GM19023 (cell line): ENCODE measurements around the gene SSX2IP.
"Not testable (repeated sequence)": the region's sequence is repeated elsewhere in the genome, so short reads cannot be mapped to it uniquely, and the experiment has no call there.

ENCODE experiments used
- ATAC-seq: cut with Tn5 transposase; IDR thresholded peaks from one replicate; pipeline ENCODE4 v1.9.1; 2021; ENCODE audit warnings: mild to moderate bottlenecking, moderate library complexity; ENCODE audit not compliant: unreplicated experiment

SSX2IP gene, protein sequence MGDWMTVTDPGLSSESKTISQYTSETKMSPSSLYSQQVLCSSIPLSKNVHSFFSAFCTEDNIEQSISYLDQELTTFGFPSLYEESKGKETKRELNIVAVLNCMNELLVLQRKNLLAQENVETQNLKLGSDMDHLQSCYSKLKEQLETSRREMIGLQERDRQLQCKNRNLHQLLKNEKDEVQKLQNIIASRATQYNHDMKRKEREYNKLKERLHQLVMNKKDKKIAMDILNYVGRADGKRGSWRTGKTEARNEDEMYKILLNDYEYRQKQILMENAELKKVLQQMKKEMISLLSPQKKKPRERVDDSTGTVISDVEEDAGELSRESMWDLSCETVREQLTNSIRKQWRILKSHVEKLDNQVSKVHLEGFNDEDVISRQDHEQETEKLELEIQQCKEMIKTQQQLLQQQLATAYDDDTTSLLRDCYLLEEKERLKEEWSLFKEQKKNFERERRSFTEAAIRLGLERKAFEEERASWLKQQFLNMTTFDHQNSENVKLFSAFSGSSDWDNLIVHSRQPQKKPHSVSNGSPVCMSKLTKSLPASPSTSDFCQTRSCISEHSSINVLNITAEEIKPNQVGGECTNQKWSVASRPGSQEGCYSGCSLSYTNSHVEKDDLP

DNA sequence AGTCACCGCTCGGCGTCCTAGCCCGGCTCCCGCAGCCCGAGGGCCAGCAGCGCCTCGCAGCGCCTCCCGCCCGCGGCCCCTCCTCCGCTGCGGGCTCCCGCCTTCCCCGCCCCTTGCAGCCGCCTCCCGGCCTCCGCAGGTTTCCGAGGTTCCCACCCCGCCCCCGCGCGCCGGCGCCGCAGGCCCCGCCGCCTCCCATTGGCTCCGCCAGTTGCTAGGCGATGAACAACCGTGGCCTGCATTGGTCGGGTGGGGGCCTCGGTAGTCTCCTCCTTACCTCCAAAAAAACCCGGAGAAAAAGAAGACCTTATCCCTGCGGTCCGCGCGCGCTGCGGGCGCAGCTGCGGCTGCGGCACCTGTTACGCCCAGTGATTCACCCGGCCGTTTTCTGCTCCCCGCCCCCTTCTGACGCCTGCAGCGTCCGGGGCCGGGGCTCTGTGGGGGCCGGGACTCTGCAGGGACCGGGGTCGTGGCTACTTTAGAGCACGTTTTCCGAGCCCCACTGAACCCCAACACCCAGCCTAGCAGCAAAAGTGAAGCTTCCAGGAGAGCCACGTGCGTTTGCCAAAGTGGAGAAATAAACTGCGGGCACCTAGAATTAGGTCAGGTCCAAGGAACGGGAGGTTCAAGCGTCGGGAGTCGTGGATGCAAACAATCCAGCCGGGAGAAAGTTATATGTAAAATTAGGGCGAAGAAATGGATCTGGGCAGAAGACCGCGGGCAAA, at the start of gene SSX2IP:
Gene SSX2IP (minus strand): TSS at position 65 of the 725 bp plus-strand sequence. CDS start 19,242 bp downstream, outside the sequence.
- peak; percentile 90 for ATAC-seq

DNA sequence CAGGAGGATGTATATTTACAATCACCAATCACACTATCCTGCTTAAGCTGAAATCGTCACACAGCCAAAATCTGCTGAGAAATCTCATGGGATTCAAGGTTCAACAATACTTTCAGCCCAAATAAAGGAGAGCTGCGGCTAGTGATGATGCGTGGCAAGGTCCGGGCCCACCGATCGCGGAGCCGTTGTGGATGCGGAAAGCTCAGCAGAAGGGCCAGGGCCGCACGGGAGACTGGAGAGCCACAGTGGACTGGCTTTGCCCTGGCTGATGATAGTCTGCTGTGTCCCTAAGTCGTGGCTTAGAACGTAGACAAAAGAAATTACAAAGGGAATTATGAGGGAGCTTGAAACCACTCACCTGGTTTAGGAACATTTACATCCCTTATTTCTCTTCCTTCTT, 48.0 kb upstream of the SSX2IP start:
- no peak for ATAC-seq

DNA sequence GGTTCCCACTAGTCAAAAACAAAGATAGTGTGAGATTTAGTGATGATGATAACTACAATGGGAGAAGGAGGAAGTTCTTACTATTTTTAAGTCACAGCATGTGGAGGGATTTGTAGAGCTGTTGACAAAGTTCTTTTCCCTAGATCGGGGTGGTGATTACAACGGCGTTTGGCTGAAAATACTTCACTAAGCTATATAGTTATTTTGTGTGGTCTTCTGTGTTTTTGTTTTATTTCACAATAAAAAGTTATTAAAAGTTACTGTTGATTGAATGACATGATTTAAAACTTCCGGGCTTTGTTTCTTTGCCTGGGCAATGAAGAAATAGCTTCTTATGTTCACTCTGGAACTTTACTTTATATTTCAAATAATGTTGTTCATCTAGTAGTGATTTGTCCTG, 47.3 kb upstream of the SSX2IP start:
- ATAC-seq = no peak

DNA sequence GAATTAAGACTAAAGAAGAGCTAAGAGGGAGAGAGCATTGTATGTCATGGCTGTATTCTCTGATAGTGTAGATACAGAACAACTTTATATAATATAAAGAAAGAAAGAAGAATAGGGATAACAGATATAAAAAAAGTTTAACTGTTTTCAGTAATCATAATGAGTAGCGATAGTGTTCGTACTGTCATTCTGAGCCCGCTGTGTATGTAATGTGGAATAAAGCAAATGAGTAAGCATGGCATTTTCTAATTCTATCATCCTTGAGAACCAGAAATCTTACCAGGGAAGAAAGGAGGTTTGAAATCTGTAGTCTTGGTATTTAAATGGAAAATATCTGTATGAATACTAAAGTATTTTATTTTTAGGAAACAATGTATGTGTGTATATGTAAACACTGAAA, 46.7 kb upstream of the SSX2IP start:
- ATAC-seq = no peak

DNA sequence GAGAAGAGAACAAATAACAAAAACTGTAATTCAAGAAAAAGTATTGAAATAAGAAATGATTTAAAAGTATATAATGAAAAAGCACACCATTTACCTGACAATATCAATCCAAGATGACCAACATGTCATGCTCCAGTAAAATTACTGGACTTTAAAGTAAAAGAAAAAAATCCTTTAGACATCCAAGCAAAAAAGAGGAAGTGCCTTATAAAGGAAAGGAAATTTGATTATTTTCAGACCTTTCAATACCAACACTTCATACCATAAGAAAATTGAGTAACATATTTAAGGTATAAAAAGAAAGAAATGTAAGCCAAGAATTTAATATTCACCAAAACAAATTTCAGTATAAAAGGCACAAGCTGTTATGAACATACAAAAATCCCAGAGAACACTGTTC, 46.2 kb upstream of the SSX2IP start:
- no peak for ATAC-seq

DNA sequence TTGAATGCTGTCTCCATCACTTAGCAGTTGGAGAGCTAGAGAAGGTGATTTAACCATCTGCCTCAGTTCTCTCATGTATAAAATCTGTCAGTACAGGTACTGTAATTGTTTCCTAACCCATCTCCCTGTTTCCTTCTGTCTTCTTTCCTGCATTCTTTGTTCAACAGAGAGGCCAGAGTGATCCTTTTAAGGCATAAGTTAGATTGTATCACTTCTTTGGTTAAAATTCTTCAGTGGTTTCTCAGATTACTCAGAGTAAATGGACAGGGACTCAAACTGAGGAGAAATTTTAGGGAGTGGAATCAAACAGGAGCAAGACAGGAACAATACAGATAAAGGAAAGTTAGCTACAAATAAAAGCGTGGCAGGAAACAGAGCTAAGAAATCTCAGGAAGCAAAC, 45.2 kb upstream of the SSX2IP start:
- no peak for ATAC-seq

DNA sequence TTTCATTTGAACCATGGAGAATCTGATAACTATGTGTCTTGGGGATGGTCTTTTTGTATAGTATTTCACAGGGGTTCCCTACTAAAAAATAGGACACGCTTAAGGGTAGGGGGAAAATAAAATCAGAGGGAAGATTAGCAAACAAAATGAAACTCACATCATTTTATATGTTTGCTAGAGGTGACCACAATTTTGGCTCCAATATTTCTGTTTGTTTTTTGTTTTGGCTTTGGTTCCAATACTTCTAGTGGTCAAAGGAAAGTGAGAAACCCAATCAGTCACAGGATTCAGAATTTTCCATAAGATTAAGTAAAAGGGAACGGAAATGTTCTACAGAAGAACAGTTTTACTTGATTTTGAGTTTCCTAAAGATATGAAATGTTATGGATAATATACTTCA, 42.3 kb upstream of the SSX2IP start:
- no peak for ATAC-seq

DNA sequence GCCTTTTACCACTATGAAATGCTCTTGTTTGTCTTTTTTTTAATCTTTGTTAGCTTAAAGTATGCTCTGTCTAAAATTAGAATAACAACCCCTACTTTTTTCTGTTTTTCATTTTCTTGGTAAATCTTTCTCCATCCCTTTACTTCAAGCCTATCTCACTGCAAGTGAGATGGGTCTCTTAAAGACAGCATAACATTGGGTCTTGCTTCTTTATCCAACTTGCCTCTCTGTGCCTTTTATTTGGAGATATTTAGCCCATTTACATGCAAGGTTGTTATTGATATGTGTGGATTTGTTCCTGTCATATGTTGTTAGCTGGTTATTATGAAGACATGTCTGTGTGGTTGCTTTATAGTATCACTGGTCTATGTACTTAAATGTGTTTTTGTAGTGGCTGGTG, 41.3 kb upstream of the SSX2IP start:
- no peak for ATAC-seq

DNA sequence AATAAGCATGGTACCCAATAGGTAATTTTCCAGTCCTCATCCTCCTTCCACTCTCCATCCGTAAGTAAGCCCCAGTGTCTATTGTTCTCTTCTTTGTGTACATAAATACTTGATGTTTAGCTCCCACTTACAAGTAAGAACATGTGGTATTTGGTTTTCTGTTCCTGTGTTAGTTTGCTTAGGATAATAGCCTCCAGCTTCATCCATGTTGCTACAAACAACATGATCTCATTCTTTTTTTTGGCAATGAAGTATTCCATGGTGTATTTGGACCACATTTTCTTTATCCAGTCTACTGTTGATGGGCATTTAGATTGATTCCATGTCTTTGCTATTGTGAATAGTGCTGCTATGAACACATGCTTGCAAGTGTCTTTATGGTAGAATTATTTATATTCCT, 37.5 kb upstream of the SSX2IP start:
- ATAC-seq = not testable (repeated sequence)

DNA sequence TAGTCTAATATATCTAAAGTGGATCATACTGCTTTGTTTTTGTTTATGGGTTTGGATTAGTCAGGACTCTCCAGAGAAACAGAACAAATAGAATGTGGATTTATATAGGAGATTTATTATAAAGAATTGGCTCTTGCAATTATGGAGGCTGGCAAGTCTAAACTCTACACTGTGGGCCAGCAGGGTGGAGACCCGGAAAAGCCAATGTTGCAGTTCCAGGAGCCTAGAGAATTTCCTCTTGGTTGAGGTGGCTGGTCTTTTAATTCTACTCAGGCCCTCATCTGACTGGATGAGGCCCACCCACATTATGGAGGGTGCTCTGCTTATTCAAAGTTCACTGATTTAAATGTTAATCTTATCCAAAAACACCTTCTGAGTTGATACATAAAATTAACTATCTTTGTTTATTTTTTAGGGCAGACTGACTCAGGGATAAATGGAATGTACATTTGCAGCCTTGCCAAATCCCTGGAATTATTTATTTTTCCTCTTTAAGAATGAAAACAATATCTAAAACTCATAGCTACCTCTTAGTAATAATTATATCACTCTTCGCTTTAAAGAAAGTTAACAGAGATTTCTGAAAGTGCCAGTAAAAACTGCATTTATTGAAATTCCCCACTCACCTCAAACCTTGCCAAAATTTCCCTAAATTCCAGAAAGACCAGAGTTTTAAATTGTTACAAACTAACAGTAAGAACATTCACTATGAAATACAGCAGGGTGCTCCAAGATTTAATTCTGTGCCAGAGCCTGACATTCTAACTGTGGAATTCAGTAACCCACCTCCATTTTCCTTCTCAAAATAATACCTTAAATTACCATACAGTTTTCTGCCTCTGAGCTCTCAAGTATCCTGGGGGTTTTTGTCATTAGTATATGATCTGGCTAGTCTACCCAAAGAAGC, 36.6 kb upstream of the SSX2IP start:
- no peak for ATAC-seq

DNA sequence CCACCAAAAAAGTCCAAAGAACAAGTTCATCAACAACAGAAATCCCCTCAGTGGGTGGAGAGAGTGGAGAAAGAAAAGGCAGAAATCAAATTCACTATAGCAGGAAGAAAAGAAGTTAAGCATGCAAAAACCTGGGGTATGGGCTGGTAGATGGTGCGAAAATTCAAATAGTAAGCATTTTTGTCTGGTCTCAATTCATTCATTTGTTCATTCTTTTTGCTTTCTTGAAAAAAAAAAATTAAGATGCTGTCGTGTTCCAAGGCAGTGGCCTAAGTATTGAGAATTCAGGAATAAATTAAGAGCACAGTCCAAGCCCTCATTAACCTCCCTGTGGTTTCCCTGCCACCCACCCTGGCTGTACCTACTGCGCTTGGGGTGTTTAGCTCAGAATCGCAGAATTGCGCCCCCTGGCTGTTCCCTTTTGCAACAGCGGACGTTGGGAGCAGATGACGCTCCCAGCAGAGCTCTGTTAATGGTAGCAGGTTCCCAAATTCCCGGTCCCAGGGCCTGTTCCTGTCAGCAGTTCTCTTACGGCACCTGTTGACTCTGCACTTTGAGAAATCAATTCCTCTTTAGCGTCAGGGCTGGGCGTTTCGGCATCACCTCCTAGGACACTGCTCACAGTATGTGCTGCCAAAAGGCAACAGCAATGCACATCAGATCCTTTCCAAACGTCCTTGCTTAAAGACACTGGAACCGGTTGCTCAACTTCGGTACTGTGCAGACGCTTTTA, 34.0 kb upstream of the SSX2IP start:
- ATAC-seq = no peak

DNA sequence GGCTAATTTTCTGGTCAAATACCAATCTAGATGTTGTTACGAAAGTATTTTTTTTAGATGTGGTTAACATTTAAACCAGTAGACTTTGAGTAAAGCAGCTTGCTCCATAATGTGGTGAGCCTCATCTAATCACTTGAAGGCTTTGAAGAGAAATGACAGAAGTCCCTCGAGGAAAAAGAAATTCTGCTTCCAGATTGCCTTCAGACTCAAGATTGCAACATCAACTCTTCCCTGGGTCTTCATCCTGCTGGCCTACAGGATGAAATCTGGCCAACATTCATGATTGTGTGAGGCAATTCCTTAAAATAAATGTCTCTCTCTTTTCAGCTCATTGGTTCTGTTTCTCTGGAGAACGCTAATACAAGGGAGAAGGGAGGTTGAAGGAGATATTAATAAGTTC, 32.5 kb upstream of the SSX2IP start:
- no peak for ATAC-seq

DNA sequence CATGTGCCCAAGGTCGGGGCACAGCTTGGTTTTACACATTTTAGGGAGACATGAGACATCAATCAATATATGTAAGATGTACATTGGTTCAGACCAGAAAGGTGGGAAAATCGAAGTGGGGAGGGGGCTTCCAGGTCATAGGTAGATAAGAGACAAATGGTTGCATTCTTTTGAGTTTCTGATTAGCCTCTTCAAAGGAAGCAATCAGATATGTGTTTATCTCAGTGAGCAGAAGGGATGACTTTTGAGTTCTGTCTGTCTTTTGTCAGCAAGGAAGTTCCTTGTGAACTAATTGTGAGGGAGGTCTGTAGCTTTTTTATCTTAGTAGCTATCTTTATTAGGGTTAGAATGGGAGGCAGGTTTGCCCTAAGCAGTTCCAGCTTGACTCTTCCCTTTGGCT, 31.6 kb upstream of the SSX2IP start:
- ATAC-seq = not testable (repeated sequence)

DNA sequence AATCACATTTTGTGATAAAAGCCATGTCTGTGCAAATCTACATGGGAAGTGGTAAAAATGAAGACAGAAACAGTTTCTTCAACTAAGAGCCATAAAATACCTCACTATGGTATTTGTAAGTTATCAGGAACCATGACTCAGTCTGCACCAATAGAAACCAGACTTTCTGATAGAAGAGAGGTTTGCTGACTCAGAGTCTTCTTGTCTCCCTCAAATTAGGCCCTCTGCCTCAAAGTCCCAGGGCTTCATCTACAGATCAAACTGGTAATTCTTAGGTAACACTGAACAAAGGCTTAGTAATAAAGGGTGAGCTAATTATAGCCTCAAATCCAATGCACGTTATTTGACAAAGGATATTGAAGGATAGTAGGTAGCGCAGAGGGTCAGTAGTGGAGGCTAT, 30.9 kb upstream of the SSX2IP start:
- no peak for ATAC-seq

DNA sequence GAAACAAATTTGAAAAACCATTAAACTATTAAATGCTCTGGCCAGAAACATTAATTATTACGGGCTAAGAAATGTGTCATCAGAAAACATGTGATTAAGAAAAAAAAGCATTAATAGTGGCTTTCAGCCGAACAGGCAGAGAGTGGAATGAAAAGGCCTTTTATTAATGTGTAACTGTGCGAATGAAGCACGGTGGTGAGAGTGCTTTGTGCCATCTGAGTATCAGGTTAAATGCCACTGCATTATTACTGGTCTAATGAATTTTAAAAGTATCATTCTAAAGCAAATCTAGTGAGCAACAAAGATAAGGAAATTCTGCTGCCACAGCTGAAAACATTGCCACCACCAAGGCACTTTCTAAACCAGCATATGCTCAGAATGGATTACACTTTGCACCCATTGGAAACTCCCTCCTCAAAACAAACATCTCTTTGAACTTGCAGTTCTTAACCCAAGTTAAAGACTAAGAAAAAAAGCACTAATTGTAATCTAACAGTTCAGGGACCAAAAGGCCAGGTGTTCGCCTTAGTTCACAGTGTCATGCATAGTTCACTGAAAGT, 30.0 kb upstream of the SSX2IP start:
- peak; percentile 68 for ATAC-seq

DNA sequence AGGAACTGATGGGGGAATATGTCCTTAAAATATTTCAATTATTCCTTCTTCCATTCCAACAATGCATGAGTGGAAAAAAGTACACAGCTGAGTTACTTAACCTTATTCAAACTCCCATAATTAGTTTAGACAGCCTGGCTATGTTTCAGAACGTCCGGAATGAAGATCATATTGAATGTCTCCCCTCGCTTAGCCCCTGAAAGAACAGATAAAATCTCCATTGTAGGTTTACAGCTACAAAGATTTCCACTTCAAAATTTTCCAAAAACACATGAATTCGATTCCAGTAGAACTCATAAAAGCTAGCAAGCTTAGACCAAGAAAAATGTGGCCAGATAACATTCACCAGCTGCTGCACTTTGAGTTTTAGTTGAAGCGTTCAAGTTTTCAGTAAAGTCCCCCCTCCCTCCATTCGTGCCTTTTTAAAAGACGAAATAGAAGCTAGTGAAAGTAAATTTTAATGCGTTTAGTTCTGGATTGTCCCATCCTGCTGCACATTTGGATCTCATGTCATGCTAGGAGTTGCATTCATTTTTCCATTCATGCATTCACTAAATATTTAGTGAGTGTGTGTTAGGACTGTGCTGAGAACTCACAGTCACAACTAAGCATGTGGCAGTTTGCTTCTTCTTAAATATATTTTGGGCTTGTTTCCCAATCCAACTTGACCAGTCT, 29.4 kb upstream of the SSX2IP start:
- no peak for ATAC-seq

DNA sequence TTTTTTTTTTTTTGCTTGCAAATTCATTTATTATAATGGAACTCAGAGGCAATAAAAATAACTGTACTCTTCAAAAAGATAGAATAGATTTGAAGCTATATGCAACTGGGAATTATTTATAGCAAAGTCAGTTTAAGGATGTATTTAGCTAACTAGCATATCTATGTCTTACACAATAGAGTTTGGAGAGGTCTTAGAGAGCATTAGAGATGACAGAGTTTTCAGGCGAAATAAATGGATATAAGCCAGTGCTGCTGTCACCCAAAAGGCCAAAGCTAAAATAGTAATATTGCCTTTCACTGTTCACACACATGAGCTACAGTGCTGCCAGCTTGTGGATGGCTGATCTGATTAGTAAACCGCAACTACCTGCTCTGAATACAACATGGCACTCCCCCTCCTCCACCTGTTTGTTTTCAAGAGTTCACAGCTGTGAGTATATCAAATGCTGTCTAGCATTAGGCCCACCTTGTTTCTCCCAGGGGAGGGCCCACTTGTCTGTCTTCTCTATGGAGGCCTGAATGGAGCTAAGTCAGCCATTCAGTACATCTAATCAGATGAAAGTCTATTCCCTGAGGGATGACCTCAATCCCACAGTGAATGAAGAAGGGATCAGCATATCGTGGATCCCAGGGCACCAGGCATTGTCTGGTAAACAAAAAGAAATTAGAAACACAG, 25.2 kb upstream of the SSX2IP start:
- no peak for ATAC-seq

DNA sequence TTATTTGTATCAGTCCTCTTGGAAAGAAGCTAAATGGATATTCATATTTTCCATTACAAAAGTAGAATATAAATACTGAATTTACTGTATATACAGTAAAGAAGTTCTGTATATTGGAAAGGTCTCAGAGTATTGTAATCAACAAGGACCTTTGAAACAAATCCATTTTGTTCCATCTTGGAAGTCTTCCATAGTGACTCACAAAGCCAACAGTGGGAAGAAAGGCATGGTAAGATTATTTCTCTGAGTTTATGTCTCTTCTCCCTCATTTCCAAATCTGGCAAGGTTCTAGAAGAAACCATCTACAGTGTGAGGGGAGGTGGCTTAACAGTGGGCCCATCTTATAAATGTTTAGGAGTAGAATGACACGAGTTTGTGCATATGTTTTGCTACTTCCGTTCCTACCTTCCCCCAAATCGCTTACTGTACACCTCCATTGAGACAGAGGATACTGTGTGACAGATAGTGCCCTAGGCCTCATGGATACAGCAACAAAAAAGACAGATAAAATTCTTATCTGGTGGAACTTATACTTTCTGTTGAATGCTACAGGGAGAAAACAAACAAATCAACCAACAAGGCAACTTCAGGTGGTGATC, 22.1 kb upstream of the SSX2IP start:
- ATAC-seq = no peak
